Cardiac fibroblast (primary cell): ENCODE results near the gene KLF3.

Source experiments
- DNase-seq, 2 donors: peaks; one replicate each; pipeline versions ENCODE4 v3.0.0 to v3.0.0-alpha.2; 2010; ENCODE audit warnings: low read depth in 2 of 2
- H3K4me3 ChIP-seq, 2 donors: replicated peaks in 1 of 2; 1 replicate in 1 of 2; 2 replicates in 1 of 2; pipeline ENCODE4 v1.5.1; 2011; ENCODE audit warnings: low read depth in 2 of 2, low read length in 2 of 2, mild to moderate bottlenecking in 2 of 2, moderate library complexity in 1 of 2
- TF ChIP-seq, protein P1 (sequence below): IDR thresholded peaks from one replicate; pipeline ENCODE4 v1.5.1; 2011; ENCODE audit warnings: low read depth, mild to moderate bottlenecking, low read length, inconsistent platforms

Gene KLF3

DNA sequence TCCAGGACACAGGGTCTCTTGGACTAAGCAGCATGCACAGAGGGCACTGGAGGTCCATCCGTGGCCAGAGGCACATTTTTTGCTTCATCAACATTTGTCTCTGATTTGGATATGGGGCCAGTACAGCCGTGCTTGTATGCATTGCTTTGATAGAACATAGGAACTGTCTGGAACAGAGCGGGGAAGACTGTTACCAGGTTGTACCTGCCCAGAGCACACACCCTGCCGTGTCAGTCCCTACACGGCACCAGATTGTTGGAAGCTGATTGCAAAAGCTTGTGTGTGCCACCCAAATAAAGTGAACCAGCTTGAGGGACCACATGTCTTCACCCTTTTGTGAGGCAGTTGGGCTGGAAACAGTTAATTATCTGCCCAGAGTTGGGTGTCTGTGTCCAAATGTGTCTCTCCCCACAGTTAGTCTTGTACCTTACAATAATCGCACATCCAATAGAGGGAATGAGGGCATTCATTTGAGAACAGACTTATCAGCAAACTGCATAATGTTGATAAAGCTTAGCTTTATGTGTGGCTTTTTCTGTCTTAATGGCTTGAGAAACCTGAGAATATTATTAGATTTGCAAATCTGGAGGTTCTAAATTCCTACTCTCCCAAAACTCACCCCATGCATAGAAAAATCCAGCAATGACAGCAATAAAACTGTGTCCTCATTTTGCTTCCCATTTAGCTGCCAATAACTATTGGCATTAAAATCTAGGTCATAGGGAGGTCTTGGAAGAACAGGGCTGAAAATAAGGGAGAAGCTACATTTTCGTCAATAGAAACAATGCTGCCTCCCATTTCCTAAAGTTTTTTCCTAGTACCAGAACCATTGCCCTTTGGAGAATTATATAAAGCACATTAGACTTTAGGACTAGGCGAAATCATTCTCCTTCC, 21.2 kb downstream of the KLF3 start:
- H3K4me3 ChIP-seq = no peak overlapping the region
- TF ChIP-seq, protein P1, sequence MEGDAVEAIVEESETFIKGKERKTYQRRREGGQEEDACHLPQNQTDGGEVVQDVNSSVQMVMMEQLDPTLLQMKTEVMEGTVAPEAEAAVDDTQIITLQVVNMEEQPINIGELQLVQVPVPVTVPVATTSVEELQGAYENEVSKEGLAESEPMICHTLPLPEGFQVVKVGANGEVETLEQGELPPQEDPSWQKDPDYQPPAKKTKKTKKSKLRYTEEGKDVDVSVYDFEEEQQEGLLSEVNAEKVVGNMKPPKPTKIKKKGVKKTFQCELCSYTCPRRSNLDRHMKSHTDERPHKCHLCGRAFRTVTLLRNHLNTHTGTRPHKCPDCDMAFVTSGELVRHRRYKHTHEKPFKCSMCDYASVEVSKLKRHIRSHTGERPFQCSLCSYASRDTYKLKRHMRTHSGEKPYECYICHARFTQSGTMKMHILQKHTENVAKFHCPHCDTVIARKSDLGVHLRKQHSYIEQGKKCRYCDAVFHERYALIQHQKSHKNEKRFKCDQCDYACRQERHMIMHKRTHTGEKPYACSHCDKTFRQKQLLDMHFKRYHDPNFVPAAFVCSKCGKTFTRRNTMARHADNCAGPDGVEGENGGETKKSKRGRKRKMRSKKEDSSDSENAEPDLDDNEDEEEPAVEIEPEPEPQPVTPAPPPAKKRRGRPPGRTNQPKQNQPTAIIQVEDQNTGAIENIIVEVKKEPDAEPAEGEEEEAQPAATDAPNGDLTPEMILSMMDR = no peak
- no peak for DNase-seq

DNA sequence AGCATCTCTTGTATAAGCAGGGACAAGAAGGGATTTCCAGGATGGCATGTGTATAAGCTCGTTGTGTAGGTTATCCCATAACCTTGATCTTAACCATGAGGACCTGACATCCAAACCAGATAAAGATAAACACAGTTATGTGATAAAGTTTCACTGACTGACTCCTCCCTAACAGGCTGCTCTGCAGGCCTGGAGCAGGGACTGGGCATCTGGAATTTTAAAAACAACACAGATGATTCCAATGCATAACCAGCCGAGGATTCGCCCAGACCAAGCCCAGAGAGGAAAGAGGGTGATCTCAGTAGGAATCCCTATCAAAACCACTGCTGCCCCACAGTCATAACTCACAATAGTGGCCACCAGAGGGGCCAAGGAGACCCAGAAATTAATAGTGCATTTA, 22.7 kb downstream of the KLF3 start:
- TF ChIP-seq, protein P1 = no peak

GRCh38 chr4:38687571-38688011, 23.6 kb downstream of the KLF3 start:
- no peak overlapping the region for H3K4me3 ChIP-seq
- DNase-seq = peak in 1 of 2 donors; percentile 51
- TF ChIP-seq, protein P1 = no peak

More for the DNA sequence above, 22.7 kb downstream of the KLF3 start:
- DNase-seq = no peak
- H3K4me3 ChIP-seq = no peak overlapping the region

- peak in 1 of 2 donors; percentile 38 for DNase-seq
- TF ChIP-seq, protein P1 = no peak
- no peak overlapping the region for H3K4me3 ChIP-seq
These were observed 24.8 kb downstream of the KLF3 start for GRCh38 chr4:38688676-38689355.

- TF ChIP-seq, protein P1 = no peak
- DNase-seq = peak; percentile 88 to 89
- no peak overlapping the region for H3K4me3 ChIP-seq
These were observed 27.4 kb downstream of the KLF3 start for GRCh38 chr4:38691251-38692008.

GRCh38 chr4:38692421-38692820, 28.4 kb downstream of the KLF3 start:
- DNase-seq = no peak
- no peak overlapping the region for H3K4me3 ChIP-seq
- TF ChIP-seq, protein P1 = no peak
